B cell (primary cell): Measurements from ENCODE around the gene DPP10. TPM values are rescaled to one million over a fixed set of nuclear protein-coding genes. Genes with fewer than 3 reads are reported as not detected.

ENCODE experiments used
- ATAC-seq: fragments of 200-7000 bp; cut with Tn5 transposase; one replicate; pipeline ENCODE4 v1.10.0; 2021; ENCODE audit warnings: low read depth, mild to moderate bottlenecking, moderate number of reproducible peaks, moderate library complexity
- CTCF ChIA-PET: fragments of 350-600 bp; sonication (Branson Sonifier 250); formaldehyde crosslinking; loops from one replicate; lab custom pipeline; 2021; ENCODE audit warnings: antibody characterized with exemption, inconsistent platforms; lab: Charles Lee
- POLR2A ChIA-PET: fragments of 350-600 bp; sonication (Branson Sonifier 250); formaldehyde crosslinking; loops from one replicate; lab custom pipeline; 2021; ENCODE audit warnings: antibody characterized with exemption; lab: Charles Lee
- DNase-seq: peaks from one replicate; pipeline ENCODE4 v3.0.0; 2013
- H2AFZ ChIP-seq: 2 replicates; pipeline ENCODE4 v1.6.1; 2012; ENCODE audit warnings: mild to moderate bottlenecking, low read depth, low read length; ENCODE audit not compliant: insufficient read depth, poor library complexity, severe bottlenecking
- H3K27ac ChIP-seq, 2 donors: 1 replicate in 1 of 2; 2 replicates in 1 of 2; pipeline ENCODE4 v1.5.1; 2012 to 2013; ENCODE audit warnings: low read length in 2 of 2, mild to moderate bottlenecking in 2 of 2, moderate library complexity in 1 of 2
- H3K27me3 ChIP-seq, 4 experiments: fragments of 200-600 bp in 1 of 4; sonication (generic) in 1 of 4; replicated peaks in 1 of 4; 1 replicate in 2 of 4; 2 replicates in 2 of 4; pipeline versions ENCODE4 v1.6.1 to v1.7.0; 2013 to 2016; ENCODE audit warnings: low read length in 3 of 4, mild to moderate bottlenecking in 2 of 4, mixed read lengths in 1 of 4, moderate library complexity in 1 of 4; ENCODE audit not compliant: insufficient read depth in 4 of 4, control insufficient read depth in 3 of 4; ENCODE audit errors: control extremely low read depth in 1 of 4
- H3K36me3 ChIP-seq, 2 experiments: replicated peaks in 1 of 2; 1 replicate in 1 of 2; 2 replicates in 1 of 2; pipeline versions ENCODE4 v1.6.1 to v1.7.1; 2013; ENCODE audit warnings: low read length in 1 of 2; ENCODE audit not compliant: insufficient read depth in 2 of 2, control insufficient read depth in 1 of 2; ENCODE audit errors: control extremely low read depth in 1 of 2, extremely low read depth in 1 of 2
- H3K4me1 ChIP-seq, 2 donors: fragments of 200-600 bp in 1 of 2; sonication (generic) in 1 of 2; 1 replicate in 1 of 2; 2 replicates in 1 of 2; pipeline versions ENCODE4 v1.5.1 to v1.6.1; 2013 to 2017; ENCODE audit warnings: low read length in 2 of 2; ENCODE audit not compliant: control insufficient read depth in 2 of 2, insufficient read depth in 2 of 2
- H3K4me2 ChIP-seq: replicated peaks from 2 replicates; pipeline ENCODE3; 2012; ENCODE audit warnings: mild to moderate bottlenecking, low read depth, low read length; ENCODE audit not compliant: poor library complexity, severe bottlenecking
- H3K4me3 ChIP-seq, 5 experiments: fragments of 200-600 bp in 1 of 5; sonication (generic) in 1 of 5; 1 replicate in 3 of 5; 2 replicates in 2 of 5; pipeline versions ENCODE4 v1.5.1 to v1.7.0; 2011 to 2016; ENCODE audit warnings: low read length in 4 of 5, mild to moderate bottlenecking in 4 of 5, low read depth in 2 of 5, control low read depth in 1 of 5, moderate library complexity in 1 of 5; ENCODE audit not compliant: insufficient read depth in 1 of 5; ENCODE audit errors: control extremely low read depth in 1 of 5, extremely low read depth in 1 of 5
- H3K79me2 ChIP-seq: fragments of 200-600 bp; sonication (generic); one replicate; pipeline ENCODE4 v1.6.0; 2016; ENCODE audit warnings: low read length; ENCODE audit not compliant: control insufficient read depth, insufficient read depth
- H3K9ac ChIP-seq: fragments of 200-600 bp; sonication (generic); 2 replicates; pipeline ENCODE4 v1.6.1; 2017; ENCODE audit warnings: mild to moderate bottlenecking, low read length, moderate library complexity
- H3K9me3 ChIP-seq, 3 donors: one replicate each; pipeline versions ENCODE4 v1.6.1 to v1.7.1; 2013; ENCODE audit warnings: low read length in 2 of 3; ENCODE audit not compliant: control insufficient read depth in 2 of 3, insufficient read depth in 1 of 3; ENCODE audit errors: control extremely low read depth in 1 of 3
- H4K20me1 ChIP-seq: 2 replicates; pipeline ENCODE4 v1.6.0; 2012; ENCODE audit warnings: mild to moderate bottlenecking, low read length; ENCODE audit not compliant: insufficient read depth, control insufficient read depth, poor library complexity, severe bottlenecking
- H3K27ac Mint-ChIP-seq: one replicate; pipeline ENCODE4 v1.8.0; 2021; ENCODE audit warnings: mixed read lengths
- H3K27me3 Mint-ChIP-seq: one replicate; pipeline ENCODE4 v1.8.0; 2021; ENCODE audit warnings: mixed read lengths
- H3K4me1 Mint-ChIP-seq: one replicate; pipeline ENCODE4 v1.8.0; 2021; ENCODE audit warnings: mixed read lengths
- H3K4me3 Mint-ChIP-seq: one replicate; pipeline ENCODE4 v1.8.0; 2021; ENCODE audit warnings: mixed read lengths
- H3K9me3 Mint-ChIP-seq: one replicate; pipeline ENCODE4 v1.8.0; 2022; ENCODE audit warnings: mixed read lengths; ENCODE audit not compliant: insufficient read depth
- EZH2 ChIP-seq: IDR thresholded peaks from 2 replicates; pipeline ENCODE4 v1.6.1; 2012; ENCODE audit warnings: borderline replicate concordance, low read depth, mild to moderate bottlenecking, moderate library complexity, low read length; ENCODE audit not compliant: insufficient read depth, poor library complexity, severe bottlenecking
- WGBS: methylation state at CpG from one replicate; pipeline ENCODE4 v1.1.5; 2013; ENCODE audit warnings: missing lambda C conversion rate; ENCODE audit not compliant: insufficient coverage; 5-methylcytosine and 5-hydroxymethylcytosine counted together
- intact Hi-C: fragments of 100-400 bp; cut with micrococcal nuclease; formaldehyde crosslinking; loops from one replicate; pipeline ENCODE4 v1.10.0; 2022
- polyA plus RNA-seq: library from polyadenylated mRNA; depleted of rRNA; stranded (reverse); fragments of >200 nt; gene quantifications from 2 replicates; pipeline ENCODE4 v1.2.3, GENCODE V29; 2012
- total RNA-seq, 2 donors: library from RNA; stranded (reverse); fragments of 120-200 nt in 1 of 2; gene quantifications; 1 replicate in 1 of 2; 2 replicates in 1 of 2; pipeline versions ENCODE4 v1.2.3 to v1.2.4, GENCODE V29; 2013 to 2022
- TF ChIP-seq, protein P1 (sequence below): fragments of 200-600 bp; IDR thresholded peaks from one replicate; pipeline ENCODE4 v1.8.0; 2022; ENCODE audit warnings: antibody characterized with exemption, mild to moderate bottlenecking

DPP10 gene
- total and polyA plus RNA-seq, 2 donors (not counting 1 experiment from before 2014, with no cell fraction given) = not detected

DNA sequence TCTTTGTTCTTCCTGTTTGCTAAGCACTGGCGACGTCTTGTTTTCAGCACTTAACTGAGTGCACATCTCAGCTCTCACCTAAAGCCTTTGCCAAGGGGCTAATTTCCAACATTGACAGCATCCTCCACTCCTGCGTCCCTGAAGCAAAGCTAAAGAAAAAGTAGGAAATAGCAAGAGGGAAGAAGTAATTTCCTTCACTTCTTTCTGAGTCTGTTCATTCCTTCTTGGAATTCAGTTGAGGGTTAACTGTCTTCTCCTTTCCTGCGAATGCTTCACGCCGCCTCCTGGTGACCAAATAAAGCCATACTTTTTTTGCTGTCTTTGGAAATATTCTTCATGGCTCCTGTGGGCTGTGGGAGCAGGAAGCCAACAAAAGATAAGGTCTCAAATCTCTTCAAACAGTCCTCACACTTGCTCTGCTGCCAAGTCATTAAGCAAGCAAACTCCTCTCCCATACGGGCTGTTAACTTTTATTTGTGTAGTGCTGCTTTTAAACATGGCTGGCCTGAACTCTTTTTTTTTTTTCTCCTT is 100.9 kb downstream of the DPP10 start:
- CTCF ChIA-PET = no interaction called here
- Histone ChIP-seq H4K20me1 (no peaks in the 10 kb centered on the region), H3K9me3 (no peaks in the 10 kb centered on the region), H3K27me3 (peaks cover 0 to 4% (median 0%) of the 10 kb centered on the region in 4 experiments), H3K4me3 (no peak overlapping the region), H2AFZ (no peak overlapping the region), H3K79me2 (no peaks in the 10 kb centered on the region), H3K4me1 (no peaks in the 10 kb centered on the region), H3K4me2 (no peak overlapping the region), H3K36me3 (no peaks in the 10 kb centered on the region), H3K27ac (no peak overlapping the region), H3K9ac (no peak overlapping the region)
- POLR2A ChIA-PET = no interaction called here
- DNase-seq (no peak), ATAC-seq (no peak)
- Mint-ChIP-seq H3K4me3 (no peak overlapping the region), H3K27ac (no peak overlapping the region), H3K27me3 (peaks cover 10% of the 10 kb centered on the region), H3K4me1 (no peaks in the 10 kb centered on the region), H3K9me3 (no peaks in the 10 kb centered on the region)
- WGBS = 8% methylated on average over 2 of the region's 7 CpGs
- no peak for TF ChIP-seq EZH2
- TF ChIP-seq, protein P1, sequence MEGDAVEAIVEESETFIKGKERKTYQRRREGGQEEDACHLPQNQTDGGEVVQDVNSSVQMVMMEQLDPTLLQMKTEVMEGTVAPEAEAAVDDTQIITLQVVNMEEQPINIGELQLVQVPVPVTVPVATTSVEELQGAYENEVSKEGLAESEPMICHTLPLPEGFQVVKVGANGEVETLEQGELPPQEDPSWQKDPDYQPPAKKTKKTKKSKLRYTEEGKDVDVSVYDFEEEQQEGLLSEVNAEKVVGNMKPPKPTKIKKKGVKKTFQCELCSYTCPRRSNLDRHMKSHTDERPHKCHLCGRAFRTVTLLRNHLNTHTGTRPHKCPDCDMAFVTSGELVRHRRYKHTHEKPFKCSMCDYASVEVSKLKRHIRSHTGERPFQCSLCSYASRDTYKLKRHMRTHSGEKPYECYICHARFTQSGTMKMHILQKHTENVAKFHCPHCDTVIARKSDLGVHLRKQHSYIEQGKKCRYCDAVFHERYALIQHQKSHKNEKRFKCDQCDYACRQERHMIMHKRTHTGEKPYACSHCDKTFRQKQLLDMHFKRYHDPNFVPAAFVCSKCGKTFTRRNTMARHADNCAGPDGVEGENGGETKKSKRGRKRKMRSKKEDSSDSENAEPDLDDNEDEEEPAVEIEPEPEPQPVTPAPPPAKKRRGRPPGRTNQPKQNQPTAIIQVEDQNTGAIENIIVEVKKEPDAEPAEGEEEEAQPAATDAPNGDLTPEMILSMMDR = no peak
- intact Hi-C loops = no loop called here

DNA sequence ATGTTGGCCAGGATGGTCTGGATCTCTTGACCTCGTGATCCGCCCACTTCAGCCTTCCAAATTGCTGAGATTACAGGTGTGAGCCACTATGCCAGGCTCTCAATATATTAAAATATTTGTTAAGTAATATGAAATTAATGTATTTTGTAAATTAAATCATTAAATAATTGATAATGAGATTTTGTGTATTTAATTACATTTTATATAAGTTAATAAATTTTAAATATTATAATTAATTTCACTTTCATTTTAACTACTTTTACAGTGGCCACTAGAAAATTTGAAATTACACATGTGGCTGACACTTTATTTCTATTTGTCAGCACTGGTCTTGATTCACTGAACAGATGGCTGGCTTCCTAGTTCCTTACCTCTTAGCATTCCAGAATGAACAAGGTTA is 102.6 kb downstream of the DPP10 start:
- CTCF ChIA-PET = no interaction called here
- Histone ChIP-seq H3K9ac (no peak overlapping the region), H3K9me3 (no peaks in the 10 kb centered on the region), H2AFZ (no peak overlapping the region), H4K20me1 (no peaks in the 10 kb centered on the region), H3K27me3 (peaks cover 0 to 4% (median 0%) of the 10 kb centered on the region in 4 experiments), H3K27ac (no peak overlapping the region), H3K4me2 (no peak overlapping the region), H3K36me3 (no peaks in the 10 kb centered on the region), H3K4me1 (no peaks in the 10 kb centered on the region), H3K79me2 (no peaks in the 10 kb centered on the region), H3K4me3 (no peak overlapping the region)
- no peaks in the 10 kb centered on the region for H3K4me1 Mint-ChIP-seq
- intact Hi-C loops = no loop called here
- H3K4me3 Mint-ChIP-seq = no peak overlapping the region
- no peak for TF ChIP-seq EZH2
- TF ChIP-seq, protein P1 = no peak
- POLR2A ChIA-PET = no interaction called here
- DNase-seq (no peak), ATAC-seq (no peak)
- no peak overlapping the region for H3K27ac Mint-ChIP-seq
- WGBS = no CpG with 5 or more reads among the region's 2 CpGs
- H3K27me3 Mint-ChIP-seq = peaks cover 10% of the 10 kb centered on the region
- no peaks in the 10 kb centered on the region for H3K9me3 Mint-ChIP-seq
